ENCODE data around the gene C4orf36. TPM values are rescaled to one million over a fixed set of nuclear protein-coding genes. Genes with fewer than 3 reads are reported as not detected.

Gene C4orf36
- total and polyA plus RNA-seq, 2 donors (not counting 1 experiment from before 2014, with no cell fraction given), result 0.98 to 6.3 TPM

DNA sequence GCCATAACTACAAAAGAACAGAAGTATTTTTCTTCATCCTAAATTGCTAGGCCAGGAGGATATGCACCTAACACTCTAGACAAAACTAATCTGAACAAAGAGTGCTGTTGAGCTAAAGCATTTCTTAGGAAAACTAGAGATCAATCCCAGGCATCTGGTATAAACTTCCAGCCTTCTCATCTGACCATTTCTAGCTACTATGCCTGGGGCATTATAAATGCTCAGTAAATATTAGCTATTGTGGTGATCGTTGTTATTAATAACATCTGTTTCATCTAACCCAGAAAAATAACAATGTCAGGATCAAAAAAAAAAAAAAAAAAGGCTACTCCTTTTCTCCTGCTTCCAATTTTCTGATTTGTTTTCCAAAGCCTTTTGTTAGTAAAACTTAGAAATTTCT lies 35.3 kb downstream of the C4orf36 start:
- H3K4me1 ChIP-seq (ENCODE audit: control insufficient read depth, extremely low read depth, insufficient read depth, low read length), result no peaks in the 10 kb centered on the region
- H2AFZ ChIP-seq (ENCODE audit: low read length), result no peak overlapping the region
- no peaks in the 10 kb centered on the region for H3K79me2 ChIP-seq (ENCODE audit: control insufficient read depth, insufficient read depth, low read length)
- DNase-seq (ENCODE audit: low read depth in 2 of 2), result no peak
- H3K9ac ChIP-seq (ENCODE audit: insufficient read depth, low read length), result no peak overlapping the region
- H3K36me3 ChIP-seq (ENCODE audit: control insufficient read depth, insufficient read depth, low read length), result no peaks in the 10 kb centered on the region
- H4K20me1 ChIP-seq (ENCODE audit: control insufficient read depth, extremely low read depth, insufficient read depth, low read length), result no peaks in the 10 kb centered on the region
- no peak overlapping the region for H3K4me2 ChIP-seq (ENCODE audit: extremely low read depth, insufficient read depth, low read length)
- no peaks in the 10 kb centered on the region for H3K27me3 ChIP-seq (ENCODE audit: control insufficient read depth, insufficient read depth, low read length)
- H3K4me3 ChIP-seq (replicated peaks in 1 of 4; ENCODE audit: control extremely low read depth in 1 of 4, insufficient read depth in 1 of 4, low read depth in 3 of 4, low read length in 4 of 4), result no peak overlapping the region
- H3K9me3 ChIP-seq (ENCODE audit: control insufficient read depth, insufficient read depth, low read depth, low read length), result no peaks in the 10 kb centered on the region
- no peak overlapping the region for H3K27ac ChIP-seq (ENCODE audit: insufficient read depth, low read length)
- no peak for TF ChIP-seq EZH2 (IDR thresholded peaks at IDR 0.05; ENCODE audit: low read length, missing control alignments)
- TF ChIP-seq, protein P1, sequence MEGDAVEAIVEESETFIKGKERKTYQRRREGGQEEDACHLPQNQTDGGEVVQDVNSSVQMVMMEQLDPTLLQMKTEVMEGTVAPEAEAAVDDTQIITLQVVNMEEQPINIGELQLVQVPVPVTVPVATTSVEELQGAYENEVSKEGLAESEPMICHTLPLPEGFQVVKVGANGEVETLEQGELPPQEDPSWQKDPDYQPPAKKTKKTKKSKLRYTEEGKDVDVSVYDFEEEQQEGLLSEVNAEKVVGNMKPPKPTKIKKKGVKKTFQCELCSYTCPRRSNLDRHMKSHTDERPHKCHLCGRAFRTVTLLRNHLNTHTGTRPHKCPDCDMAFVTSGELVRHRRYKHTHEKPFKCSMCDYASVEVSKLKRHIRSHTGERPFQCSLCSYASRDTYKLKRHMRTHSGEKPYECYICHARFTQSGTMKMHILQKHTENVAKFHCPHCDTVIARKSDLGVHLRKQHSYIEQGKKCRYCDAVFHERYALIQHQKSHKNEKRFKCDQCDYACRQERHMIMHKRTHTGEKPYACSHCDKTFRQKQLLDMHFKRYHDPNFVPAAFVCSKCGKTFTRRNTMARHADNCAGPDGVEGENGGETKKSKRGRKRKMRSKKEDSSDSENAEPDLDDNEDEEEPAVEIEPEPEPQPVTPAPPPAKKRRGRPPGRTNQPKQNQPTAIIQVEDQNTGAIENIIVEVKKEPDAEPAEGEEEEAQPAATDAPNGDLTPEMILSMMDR (conservative IDR thresholded peaks at IDR 0.05 in 1 of 2, IDR thresholded peaks at IDR 0.05 in 1 of 2; ENCODE audit: low read depth in 1 of 2, low read length in 2 of 2), result no peak

DNA sequence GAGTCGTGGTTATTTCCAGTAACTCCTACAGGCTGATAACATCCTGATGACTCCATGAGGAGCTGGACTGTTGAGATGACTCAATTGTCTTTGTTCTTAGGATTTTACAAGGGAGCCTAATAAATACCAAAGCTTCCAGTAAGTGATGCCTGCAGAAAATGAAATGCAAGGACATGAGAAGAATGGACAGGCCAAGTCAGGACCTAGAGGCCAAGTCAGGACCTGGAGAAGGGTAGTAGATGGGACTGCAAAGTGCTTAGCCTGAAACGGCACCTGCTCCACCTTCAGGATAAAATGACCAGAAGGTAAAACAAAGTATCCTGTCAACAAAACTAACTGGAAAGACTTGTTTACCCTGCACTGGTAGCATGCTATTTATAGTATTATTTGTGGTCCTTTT lies 36.6 kb downstream of the C4orf36 start:
- Histone ChIP-seq H2AFZ (ENCODE audit: low read length) (no peak overlapping the region), H3K4me3 (replicated peaks in 1 of 4; ENCODE audit: control extremely low read depth in 1 of 4, insufficient read depth in 1 of 4, low read depth in 3 of 4, low read length in 4 of 4) (no peak overlapping the region), H3K4me1 (ENCODE audit: control insufficient read depth, extremely low read depth, insufficient read depth, low read length) (no peaks in the 10 kb centered on the region), H3K79me2 (ENCODE audit: control insufficient read depth, insufficient read depth, low read length) (no peaks in the 10 kb centered on the region), H3K9me3 (ENCODE audit: control insufficient read depth, insufficient read depth, low read depth, low read length) (no peaks in the 10 kb centered on the region), H3K27ac (ENCODE audit: insufficient read depth, low read length) (no peak overlapping the region), H4K20me1 (ENCODE audit: control insufficient read depth, extremely low read depth, insufficient read depth, low read length) (no peaks in the 10 kb centered on the region), H3K36me3 (ENCODE audit: control insufficient read depth, insufficient read depth, low read length) (no peaks in the 10 kb centered on the region), H3K27me3 (ENCODE audit: control insufficient read depth, insufficient read depth, low read length) (no peaks in the 10 kb centered on the region), H3K4me2 (ENCODE audit: extremely low read depth, insufficient read depth, low read length) (no peak overlapping the region), H3K9ac (ENCODE audit: insufficient read depth, low read length) (no peak overlapping the region)
- peak in 1 of 2 donors; percentile 78 for DNase-seq (ENCODE audit: low read depth in 2 of 2)
- TF ChIP-seq, protein P1 (conservative IDR thresholded peaks at IDR 0.05 in 1 of 2, IDR thresholded peaks at IDR 0.05 in 1 of 2; ENCODE audit: low read depth in 1 of 2, low read length in 2 of 2), result no peak
- no peak for TF ChIP-seq EZH2 (IDR thresholded peaks at IDR 0.05; ENCODE audit: low read length, missing control alignments)

DNA sequence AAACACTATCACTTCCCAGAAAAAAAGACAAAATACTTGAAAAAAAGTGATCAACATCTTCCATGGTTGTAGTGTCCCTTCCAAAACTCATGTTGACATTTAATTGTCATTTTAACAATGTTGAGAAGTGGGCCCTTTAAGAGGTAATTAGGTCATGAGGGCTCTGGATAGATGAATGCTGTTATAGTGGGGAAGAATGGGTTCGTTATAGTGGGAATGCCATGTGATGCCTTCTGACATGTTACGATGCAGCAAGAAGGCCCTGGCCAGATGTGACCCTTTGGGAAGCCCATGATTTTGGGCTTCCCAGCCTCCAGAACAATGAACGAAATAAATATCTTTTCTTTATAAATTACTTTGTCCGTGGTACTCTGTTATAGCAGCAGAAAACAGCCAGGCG lies 39.0 kb downstream of the C4orf36 start:
- TF ChIP-seq, protein P1 (conservative IDR thresholded peaks at IDR 0.05 in 1 of 2, IDR thresholded peaks at IDR 0.05 in 1 of 2; ENCODE audit: low read depth in 1 of 2, low read length in 2 of 2), result no peak
- no peak for TF ChIP-seq EZH2 (IDR thresholded peaks at IDR 0.05; ENCODE audit: low read length, missing control alignments)

More for the DNA sequence above, 39.0 kb downstream of the C4orf36 start:
- no peaks in the 10 kb centered on the region for H3K4me1 ChIP-seq (ENCODE audit: control insufficient read depth, extremely low read depth, insufficient read depth, low read length)
- no peaks in the 10 kb centered on the region for H3K27me3 ChIP-seq (ENCODE audit: control insufficient read depth, insufficient read depth, low read length)
- no peak overlapping the region for H3K27ac ChIP-seq (ENCODE audit: insufficient read depth, low read length)
- no peaks in the 10 kb centered on the region for H3K79me2 ChIP-seq (ENCODE audit: control insufficient read depth, insufficient read depth, low read length)
- H3K9ac ChIP-seq (ENCODE audit: insufficient read depth, low read length), result no peak overlapping the region
- no peak overlapping the region for H2AFZ ChIP-seq (ENCODE audit: low read length)
- H3K4me2 ChIP-seq (ENCODE audit: extremely low read depth, insufficient read depth, low read length), result no peak overlapping the region
- no peaks in the 10 kb centered on the region for H3K9me3 ChIP-seq (ENCODE audit: control insufficient read depth, insufficient read depth, low read depth, low read length)
- H3K36me3 ChIP-seq (ENCODE audit: control insufficient read depth, insufficient read depth, low read length), result no peaks in the 10 kb centered on the region
- DNase-seq (ENCODE audit: low read depth in 2 of 2), result no peak
- H4K20me1 ChIP-seq (ENCODE audit: control insufficient read depth, extremely low read depth, insufficient read depth, low read length), result no peaks in the 10 kb centered on the region
- H3K4me3 ChIP-seq (replicated peaks in 1 of 4; ENCODE audit: control extremely low read depth in 1 of 4, insufficient read depth in 1 of 4, low read depth in 3 of 4, low read length in 4 of 4), result no peak overlapping the region
